ENCODE measurements around the gene SYNPO2. TPM values are rescaled to one million over a fixed set of nuclear protein-coding genes. Genes with fewer than 3 reads are reported as not detected.

SYNPO2 gene
- polyA plus RNA-seq, 1 donor (not counting 4 experiments of a cell fraction or from before 2014, with no cell fraction given): 0.34 TPM

DNA sequence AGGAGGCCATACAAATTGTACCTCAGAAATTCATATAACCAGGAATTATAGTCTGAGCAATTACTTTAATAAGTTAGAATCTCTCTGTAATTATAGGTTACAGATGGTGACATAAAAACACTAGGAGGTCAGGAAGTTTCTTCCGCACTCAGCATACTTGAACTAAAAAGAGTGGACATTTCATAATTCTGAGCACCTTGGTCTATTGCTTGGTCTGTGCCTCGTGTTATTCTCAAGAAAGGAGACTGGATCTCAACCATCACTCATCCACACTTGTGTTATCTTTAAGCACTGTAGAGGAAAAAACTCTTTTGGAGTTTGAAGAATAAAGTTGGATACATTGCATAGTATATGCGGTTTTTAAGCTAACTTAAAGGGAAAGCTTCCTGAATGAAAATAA, 91.1 kb downstream of the SYNPO2 start:
- no peaks in the 10 kb centered on the region for H3K9me1 ChIP-seq (ENCODE audit: control insufficient read depth, extremely low read depth, insufficient read depth, low read length)
- no peaks in the 10 kb centered on the region for H4K20me1 ChIP-seq (ENCODE audit: control insufficient read depth, extremely low read depth, insufficient read depth, low read length)
- H2AFZ ChIP-seq (ENCODE audit: control insufficient read depth, low read length): no peak overlapping the region
- no peak for DNase-seq (ENCODE audit: low read depth, low spot score)
- H3K9ac ChIP-seq (ENCODE audit: control insufficient read depth, extremely low read depth, insufficient read depth, low read length): no peak overlapping the region
- no peaks in the 10 kb centered on the region for H3K4me1 ChIP-seq (ENCODE audit: control insufficient read depth, extremely low read depth, insufficient read depth, low read length)
- no peak for TF ChIP-seq EZH2 (IDR thresholded peaks at IDR 0.05; ENCODE audit: low read length)
- TF ChIP-seq, protein P1, sequence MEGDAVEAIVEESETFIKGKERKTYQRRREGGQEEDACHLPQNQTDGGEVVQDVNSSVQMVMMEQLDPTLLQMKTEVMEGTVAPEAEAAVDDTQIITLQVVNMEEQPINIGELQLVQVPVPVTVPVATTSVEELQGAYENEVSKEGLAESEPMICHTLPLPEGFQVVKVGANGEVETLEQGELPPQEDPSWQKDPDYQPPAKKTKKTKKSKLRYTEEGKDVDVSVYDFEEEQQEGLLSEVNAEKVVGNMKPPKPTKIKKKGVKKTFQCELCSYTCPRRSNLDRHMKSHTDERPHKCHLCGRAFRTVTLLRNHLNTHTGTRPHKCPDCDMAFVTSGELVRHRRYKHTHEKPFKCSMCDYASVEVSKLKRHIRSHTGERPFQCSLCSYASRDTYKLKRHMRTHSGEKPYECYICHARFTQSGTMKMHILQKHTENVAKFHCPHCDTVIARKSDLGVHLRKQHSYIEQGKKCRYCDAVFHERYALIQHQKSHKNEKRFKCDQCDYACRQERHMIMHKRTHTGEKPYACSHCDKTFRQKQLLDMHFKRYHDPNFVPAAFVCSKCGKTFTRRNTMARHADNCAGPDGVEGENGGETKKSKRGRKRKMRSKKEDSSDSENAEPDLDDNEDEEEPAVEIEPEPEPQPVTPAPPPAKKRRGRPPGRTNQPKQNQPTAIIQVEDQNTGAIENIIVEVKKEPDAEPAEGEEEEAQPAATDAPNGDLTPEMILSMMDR (optimal IDR thresholded peaks at IDR 0.05 in 1 of 3, IDR thresholded peaks at IDR 0.05 in 1 of 3, conservative IDR thresholded peaks at IDR 0.05 in 1 of 3; ENCODE audit: extremely low read depth in 1 of 3, insufficient read depth in 2 of 3, low read length in 3 of 3): no peak
- H3K36me3 ChIP-seq (ENCODE audit: control insufficient read depth in 2 of 2, extremely low read depth in 1 of 2, insufficient read depth in 2 of 2, low read length in 2 of 2): no peaks in the 10 kb centered on the region
- no peak for FAIRE-seq
- no peak overlapping the region for H3K4me3 ChIP-seq (ENCODE audit: control insufficient read depth in 2 of 3, extremely low read depth in 1 of 3, insufficient read depth in 2 of 3, low read depth in 1 of 3, low read length in 3 of 3)
- no peaks in the 10 kb centered on the region for H3K79me2 ChIP-seq (ENCODE audit: control insufficient read depth, insufficient read depth, low read length)
- H3K4me2 ChIP-seq (ENCODE audit: control insufficient read depth, extremely low read depth, insufficient read depth, low read depth, low read length): no peak overlapping the region
- H3K27me3 ChIP-seq (ENCODE audit: control insufficient read depth, extremely low read depth, insufficient read depth, low read length): no peaks in the 10 kb centered on the region
- dilution Hi-C loops (cut with MboI; ENCODE audit: extremely low pct_ligation_motif_present, low sequenced_read_pairs): loop anchor here (25.0 kb wide), 1 partner anchor 258 kb away; no protein-coding TSS in a partner anchor
- H3K9me3 ChIP-seq (ENCODE audit: control insufficient read depth, low read depth, low read length): no peaks in the 10 kb centered on the region
- H3K27ac ChIP-seq (ENCODE audit: control insufficient read depth, insufficient read depth, low read length): no peak overlapping the region

DNA sequence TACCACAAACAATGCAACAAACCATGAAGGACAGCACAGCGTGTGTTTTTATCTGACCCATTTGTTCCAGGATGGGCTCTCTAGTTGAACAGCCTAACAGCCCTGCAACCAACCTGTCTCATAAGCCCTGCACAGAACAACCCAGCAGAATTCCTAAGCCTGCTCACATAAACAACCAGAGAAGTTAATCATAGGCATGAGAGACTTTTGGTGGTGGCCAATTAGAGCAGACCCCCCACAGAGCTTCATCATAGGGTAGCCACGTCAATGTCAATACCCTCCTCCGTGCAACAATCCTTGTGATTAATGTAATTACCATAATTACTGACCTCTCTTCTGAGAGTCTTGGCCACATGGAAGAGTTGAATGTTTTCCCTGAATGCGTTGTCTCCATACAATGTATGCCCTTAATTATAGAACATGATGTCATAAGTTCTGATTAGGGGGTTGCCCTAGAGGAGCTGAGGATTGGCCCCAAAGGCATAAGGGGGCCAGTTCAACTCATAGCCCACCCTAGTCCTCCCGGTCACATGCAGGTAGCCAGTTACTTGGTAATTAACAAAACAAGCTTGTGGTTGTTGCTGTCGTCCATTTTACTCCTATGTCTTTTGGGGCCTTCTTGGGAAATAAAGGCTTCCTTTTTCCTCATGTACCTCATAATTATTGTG, 92.7 kb downstream of the SYNPO2 start:
- H3K36me3 ChIP-seq (ENCODE audit: control insufficient read depth in 2 of 2, extremely low read depth in 1 of 2, insufficient read depth in 2 of 2, low read length in 2 of 2): no peaks in the 10 kb centered on the region
- no peak overlapping the region for H3K4me2 ChIP-seq (ENCODE audit: control insufficient read depth, extremely low read depth, insufficient read depth, low read depth, low read length)
- TF ChIP-seq, protein P1 (optimal IDR thresholded peaks at IDR 0.05 in 1 of 3, IDR thresholded peaks at IDR 0.05 in 1 of 3, conservative IDR thresholded peaks at IDR 0.05 in 1 of 3; ENCODE audit: extremely low read depth in 1 of 3, insufficient read depth in 2 of 3, low read length in 3 of 3): no peak
- no peak for TF ChIP-seq EZH2 (IDR thresholded peaks at IDR 0.05; ENCODE audit: low read length)
- no peaks in the 10 kb centered on the region for H3K9me3 ChIP-seq (ENCODE audit: control insufficient read depth, low read depth, low read length)
- no peaks in the 10 kb centered on the region for H3K27me3 ChIP-seq (ENCODE audit: control insufficient read depth, extremely low read depth, insufficient read depth, low read length)
- no peak overlapping the region for H3K27ac ChIP-seq (ENCODE audit: control insufficient read depth, insufficient read depth, low read length)
- no peak for DNase-seq (ENCODE audit: low read depth, low spot score)
- H3K9me1 ChIP-seq (ENCODE audit: control insufficient read depth, extremely low read depth, insufficient read depth, low read length): no peaks in the 10 kb centered on the region
- no peaks in the 10 kb centered on the region for H4K20me1 ChIP-seq (ENCODE audit: control insufficient read depth, extremely low read depth, insufficient read depth, low read length)
- H3K79me2 ChIP-seq (ENCODE audit: control insufficient read depth, insufficient read depth, low read length): no peaks in the 10 kb centered on the region
- H3K4me3 ChIP-seq (ENCODE audit: control insufficient read depth in 2 of 3, extremely low read depth in 1 of 3, insufficient read depth in 2 of 3, low read depth in 1 of 3, low read length in 3 of 3): no peak overlapping the region
- no peak overlapping the region for H3K9ac ChIP-seq (ENCODE audit: control insufficient read depth, extremely low read depth, insufficient read depth, low read length)
- H2AFZ ChIP-seq (ENCODE audit: control insufficient read depth, low read length): no peak overlapping the region
- dilution Hi-C loops (cut with MboI; ENCODE audit: extremely low pct_ligation_motif_present, low sequenced_read_pairs): loop anchor here (25.0 kb wide), 1 partner anchor 256 kb away; no protein-coding TSS in a partner anchor
- no peak for FAIRE-seq
- no peaks in the 10 kb centered on the region for H3K4me1 ChIP-seq (ENCODE audit: control insufficient read depth, extremely low read depth, insufficient read depth, low read length)
